Peyer's patch (tissue), 4 donors: ENCODE measurements around the gene PRM3.

Experiments used
- CTCF ChIP-seq, 6 experiments: fragments of 450-650 bp in 4 of 6; fragments of 200-600 bp in 2 of 6; sonication (generic) in 1 of 6; IDR thresholded peaks; one replicate each; pipeline ENCODE4 v1.5.1; 2017 to 2019; ENCODE audit warnings: antibody characterized with exemption in 6 of 6, mild to moderate bottlenecking in 3 of 6, moderate library complexity in 1 of 6
- POLR2A ChIP-seq, 2 donors: fragments of 450-650 bp; IDR thresholded peaks; one replicate each; pipeline ENCODE4 v1.5.1; 2017; ENCODE audit warnings: antibody characterized with exemption in 2 of 2, mild to moderate bottlenecking in 2 of 2, moderate library complexity in 2 of 2

GRCh38 chr16:11307639-11308492, 34.4 kb upstream of the PRM3 start:
- TF ChIP-seq CTCF (IDR thresholded peaks at IDR 0.05) (no peak), POLR2A (IDR thresholded peaks at IDR 0.05) (no peak)
